ENCODE results near the gene SMR3A. TPM values are rescaled to one million over a fixed set of nuclear protein-coding genes. Genes with fewer than 3 reads are reported as not detected.

The SMR3A gene
- polyA plus RNA-seq, 2 of the 4 experiments (the other 2 are of a cell fraction), result not detected

DNA sequence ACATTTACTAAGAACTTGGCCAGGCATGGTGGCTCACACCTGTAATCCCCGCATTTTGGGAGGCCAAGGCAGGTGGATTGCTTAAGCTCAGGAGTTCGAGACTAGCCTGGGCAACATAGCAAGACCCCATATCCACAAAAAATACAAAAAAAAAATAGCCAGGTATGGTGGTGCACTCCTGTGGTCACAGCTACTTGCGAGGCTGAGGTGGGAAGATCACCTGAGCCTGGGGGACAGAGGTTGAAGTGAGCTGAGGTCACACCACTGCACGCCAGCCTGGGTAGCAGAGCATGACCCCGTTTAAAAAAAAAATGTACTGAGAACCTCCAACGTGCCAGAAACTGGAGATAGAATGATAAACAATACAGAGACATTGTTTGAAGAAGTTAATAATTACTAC, 45.2 kb downstream of the SMR3A start (continued):
- TF ChIP-seq, protein P1, sequence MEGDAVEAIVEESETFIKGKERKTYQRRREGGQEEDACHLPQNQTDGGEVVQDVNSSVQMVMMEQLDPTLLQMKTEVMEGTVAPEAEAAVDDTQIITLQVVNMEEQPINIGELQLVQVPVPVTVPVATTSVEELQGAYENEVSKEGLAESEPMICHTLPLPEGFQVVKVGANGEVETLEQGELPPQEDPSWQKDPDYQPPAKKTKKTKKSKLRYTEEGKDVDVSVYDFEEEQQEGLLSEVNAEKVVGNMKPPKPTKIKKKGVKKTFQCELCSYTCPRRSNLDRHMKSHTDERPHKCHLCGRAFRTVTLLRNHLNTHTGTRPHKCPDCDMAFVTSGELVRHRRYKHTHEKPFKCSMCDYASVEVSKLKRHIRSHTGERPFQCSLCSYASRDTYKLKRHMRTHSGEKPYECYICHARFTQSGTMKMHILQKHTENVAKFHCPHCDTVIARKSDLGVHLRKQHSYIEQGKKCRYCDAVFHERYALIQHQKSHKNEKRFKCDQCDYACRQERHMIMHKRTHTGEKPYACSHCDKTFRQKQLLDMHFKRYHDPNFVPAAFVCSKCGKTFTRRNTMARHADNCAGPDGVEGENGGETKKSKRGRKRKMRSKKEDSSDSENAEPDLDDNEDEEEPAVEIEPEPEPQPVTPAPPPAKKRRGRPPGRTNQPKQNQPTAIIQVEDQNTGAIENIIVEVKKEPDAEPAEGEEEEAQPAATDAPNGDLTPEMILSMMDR (IDR thresholded peaks at IDR 0.05), result no peak

Other genes starting within 250 kb of the SMR3A start
- gene PRR27, start 206.5 kb upstream of the SMR3A start, polyA plus RNA-seq (2011; rRNA removed), result not detected in 2 replicates
- not detected in 3 replicates for gene PRR27, start 206.5 kb upstream of the SMR3A start, polyA plus RNA-seq (2017; fragmentation: RNase III; extraction: RNeasy Plus Mini Kit Qiagen cat#74134 plus additional on column Dnase treatment)
- not detected in 2 replicates for gene ODAM, start 165.0 kb upstream of the SMR3A start, polyA plus RNA-seq (2011; rRNA removed)
- not detected in 3 replicates for gene ODAM, start 165.0 kb upstream of the SMR3A start, polyA plus RNA-seq (2017; fragmentation: RNase III; extraction: RNeasy Plus Mini Kit Qiagen cat#74134 plus additional on column Dnase treatment)
- gene FDCSP, start 134.6 kb upstream of the SMR3A start, polyA plus RNA-seq (2011; rRNA removed), result not detected in 2 replicates
- not detected in 3 replicates for gene FDCSP, start 134.6 kb upstream of the SMR3A start, polyA plus RNA-seq (2017; fragmentation: RNase III; extraction: RNeasy Plus Mini Kit Qiagen cat#74134 plus additional on column Dnase treatment)
- not detected in 2 replicates for gene CSN3, start 118.2 kb upstream of the SMR3A start, polyA plus RNA-seq (2011; rRNA removed)
- gene CSN3, start 118.2 kb upstream of the SMR3A start, polyA plus RNA-seq (2017; fragmentation: RNase III; extraction: RNeasy Plus Mini Kit Qiagen cat#74134 plus additional on column Dnase treatment), result not detected in 3 replicates
- gene CABS1, start 25.8 kb upstream of the SMR3A start, polyA plus RNA-seq (2011; rRNA removed), result not detected in 2 replicates
- gene CABS1, start 25.8 kb upstream of the SMR3A start, polyA plus RNA-seq (2017; fragmentation: RNase III; extraction: RNeasy Plus Mini Kit Qiagen cat#74134 plus additional on column Dnase treatment), result not detected in 3 replicates
- not detected in 2 replicates for gene SMR3B, start 22.4 kb downstream of the SMR3A start, polyA plus RNA-seq (2011; rRNA removed)
- not detected in 3 replicates for gene SMR3B, start 22.4 kb downstream of the SMR3A start, polyA plus RNA-seq (2017; fragmentation: RNase III; extraction: RNeasy Plus Mini Kit Qiagen cat#74134 plus additional on column Dnase treatment)
- gene OPRPN, start 37.2 kb downstream of the SMR3A start, polyA plus RNA-seq (2011; rRNA removed), result not detected in 2 replicates
- not detected in 3 replicates for gene OPRPN, start 37.2 kb downstream of the SMR3A start, polyA plus RNA-seq (2017; fragmentation: RNase III; extraction: RNeasy Plus Mini Kit Qiagen cat#74134 plus additional on column Dnase treatment)
- not detected in 2 replicates for gene MUC7, start 111.4 kb downstream of the SMR3A start, polyA plus RNA-seq (2011; rRNA removed)
- gene MUC7, start 111.4 kb downstream of the SMR3A start, polyA plus RNA-seq (2017; fragmentation: RNase III; extraction: RNeasy Plus Mini Kit Qiagen cat#74134 plus additional on column Dnase treatment), result not detected in 3 replicates
- gene AMTN, start 157.8 kb downstream of the SMR3A start, polyA plus RNA-seq (2011; rRNA removed), result not detected in 2 replicates
- gene AMTN, start 157.8 kb downstream of the SMR3A start, polyA plus RNA-seq (2017; fragmentation: RNase III; extraction: RNeasy Plus Mini Kit Qiagen cat#74134 plus additional on column Dnase treatment), result not detected in 3 replicates
- not detected in 2 replicates for gene AMBN, start 231.5 kb downstream of the SMR3A start, polyA plus RNA-seq (2011; rRNA removed)
- gene AMBN, start 231.5 kb downstream of the SMR3A start, polyA plus RNA-seq (2017; fragmentation: RNase III; extraction: RNeasy Plus Mini Kit Qiagen cat#74134 plus additional on column Dnase treatment), result not detected in 3 replicates